HCT116 (cell line): ENCODE data around the gene AGER. TPM values are rescaled to one million over a fixed set of nuclear protein-coding genes. Genes with fewer than 3 reads are reported as not detected.
A peak's percentile ranks its signal among the peaks of the same experiment; 100 is the strongest.

Experiments
- ATAC-seq: fragments of 200-7000 bp; cut with Tn5 transposase; 2 replicates; pipeline ENCODE4 v1.9.1; 2020; ENCODE audit warnings: mild to moderate bottlenecking, moderate library complexity
- BruUV-seq: library from RNA; stranded (reverse); fragments of 400-500 nt; replicated peaks from 2 replicates; lab custom pipeline; 2021; lab: Mats Ljungman, UMichigan
- CTCF ChIA-PET: fragments of 300-600 bp; sonication (Branson Sonifier 250); formaldehyde crosslinking; loops from one replicate; lab custom pipeline; 2021; ENCODE audit warnings: antibody characterized with exemption; lab: Charles Lee
- POLR2A ChIA-PET: fragments of 300-600, 350-600 bp; sonication (Branson Sonifier 250); formaldehyde crosslinking; loops from one replicate; lab custom pipeline; 2021; ENCODE audit warnings: antibody characterized with exemption; lab: Charles Lee
- RAD21 ChIA-PET, 2 experiments: fragments of 300-600 bp; sonication (Branson Sonifier 250); formaldehyde crosslinking; loops; one replicate each; lab custom pipeline; 2023; ENCODE audit warnings: low total read pairs in 2 of 2; ENCODE audit not compliant: uncharacterized antibody in 2 of 2, unreplicated experiment in 2 of 2, low non-redundant PET in 1 of 2; lab: Charles Lee
- DNase-seq: peaks from one replicate; pipeline ENCODE4 v3.0.0-alpha.2; 2010; ENCODE audit warnings: low read depth, low spot score
- H2AFZ ChIP-seq: fragments of 200-600 bp; shearing (Covaris generic), sonication (generic); 2 replicates; pipeline ENCODE4 v1.6.1; 2017; ENCODE audit warnings: low read depth, mixed run types, mixed read lengths, antibody characterized with exemption, low read length; ENCODE audit not compliant: poor library complexity, severe bottlenecking
- H3K27ac ChIP-seq: 2 replicates; pipeline ENCODE4 v1.5.1; 2012; ENCODE audit warnings: low read depth, low read length
- H3K27me3 ChIP-seq: fragments of 200-600 bp; sonication (generic); 2 replicates; pipeline ENCODE4 v1.6.1; 2016; ENCODE audit warnings: mixed run types, low read length, mixed read lengths; ENCODE audit not compliant: insufficient read depth
- H3K36me3 ChIP-seq, 2 experiments: fragments of 200-500 bp in 1 of 2; fragments of 200-600 bp in 1 of 2; sonication (Bioruptor generic) in 1 of 2; sonication (generic) in 1 of 2; 2 replicates each; pipeline versions ENCODE4 v1.5.1 to v1.6.1; 2014 to 2016; ENCODE audit warnings: low read length in 2 of 2, inconsistent platforms in 1 of 2, mixed read lengths in 1 of 2, mixed run types in 1 of 2; ENCODE audit not compliant: insufficient read depth in 2 of 2, control insufficient read depth in 1 of 2
- H3K4me1 ChIP-seq, 2 experiments: fragments of 200-600 bp in 1 of 2; sonication (generic) in 1 of 2; 2 replicates each; pipeline versions ENCODE4 v1.5.1 to v1.6.1; 2012 to 2017; ENCODE audit warnings: low read length in 2 of 2, inconsistent platforms in 1 of 2, mild to moderate bottlenecking in 1 of 2, mixed read lengths in 1 of 2, mixed run types in 1 of 2, moderate library complexity in 1 of 2; ENCODE audit not compliant: insufficient read depth in 2 of 2, control insufficient read depth in 1 of 2
- H3K4me2 ChIP-seq: fragments of 200-600 bp; sonication (generic); 2 replicates; pipeline ENCODE4 v1.6.1; 2017; ENCODE audit warnings: mixed run types, low read length, mixed read lengths
- H3K4me3 ChIP-seq, 2 experiments: fragments of 200-600 bp in 1 of 2; sonication (generic) in 1 of 2; replicated peaks in 1 of 2; 2 replicates each; pipeline ENCODE4 v1.5.1; 2011 to 2016; ENCODE audit warnings: low read length in 2 of 2, control low read depth in 1 of 2, low read depth in 1 of 2, mild to moderate bottlenecking in 1 of 2, mixed read lengths in 1 of 2, mixed run types in 1 of 2
- H3K79me2 ChIP-seq: fragments of 200-600 bp; sonication (generic); 2 replicates; pipeline ENCODE4 v1.6.1; 2017; ENCODE audit warnings: mild to moderate bottlenecking, mixed run types, low read length, moderate library complexity, mixed read lengths; ENCODE audit not compliant: insufficient read depth
- H3K9ac ChIP-seq: fragments of 200-600 bp; sonication (generic); 2 replicates; pipeline ENCODE4 v1.6.1; 2016; ENCODE audit warnings: low read length, mixed read lengths
- H3K9me2 ChIP-seq: fragments of 200-600 bp; sonication (generic), shearing (Covaris generic); 2 replicates; pipeline ENCODE4 v1.6.1; 2017; ENCODE audit warnings: mixed run types, mild to moderate bottlenecking, moderate library complexity; ENCODE audit not compliant: insufficient read depth
- H3K9me3 ChIP-seq, 2 experiments: fragments of 200-500 bp in 1 of 2; fragments of 200-600 bp in 1 of 2; sonication (Bioruptor generic) in 1 of 2; sonication (generic) in 1 of 2; 2 replicates each; pipeline ENCODE4 v1.6.1; 2014 to 2017; ENCODE audit warnings: low read length in 2 of 2, mixed read lengths in 2 of 2, inconsistent platforms in 1 of 2, low read depth in 1 of 2, mild to moderate bottlenecking in 1 of 2, mixed run types in 1 of 2, moderate library complexity in 1 of 2; ENCODE audit not compliant: control insufficient read depth in 1 of 2, insufficient read depth in 1 of 2
- H4K20me1 ChIP-seq: fragments of 200-600 bp; sonication (generic), shearing (Covaris generic); 2 replicates; pipeline ENCODE4 v1.6.1; 2017; ENCODE audit warnings: mixed run types, mild to moderate bottlenecking, moderate library complexity; ENCODE audit not compliant: insufficient read depth
- ELF1 ChIP-seq: IDR thresholded peaks from 2 replicates; pipeline ENCODE4 v1.6.1; 2012; ENCODE audit warnings: low read depth, borderline replicate concordance
- FOSL1 ChIP-seq: IDR thresholded peaks from 2 replicates; pipeline ENCODE4 v1.6.1; 2012; ENCODE audit warnings: low read depth
- POLR2A ChIP-seq: IDR thresholded peaks from 2 replicates; pipeline ENCODE4 v1.7.0; 2011; ENCODE audit warnings: borderline replicate concordance; ENCODE audit not compliant: insufficient read depth, insufficient read length; ENCODE audit errors: extremely low read depth
- POLR2AphosphoS5 ChIP-seq: IDR thresholded peaks from 2 replicates; pipeline ENCODE4 v1.6.1; 2011; ENCODE audit warnings: mild to moderate bottlenecking, low read depth, low read length, moderate library complexity
- SRF ChIP-seq: IDR thresholded peaks from 2 replicates; pipeline ENCODE4 v1.6.1; 2012; ENCODE audit warnings: low read depth
- TCF7L2 ChIP-seq: IDR thresholded peaks from 2 replicates; pipeline ENCODE4 v1.7.0; 2011; ENCODE audit warnings: borderline replicate concordance, inconsistent platforms; ENCODE audit not compliant: insufficient read depth, insufficient read length; ENCODE audit errors: extremely low read depth
- intact Hi-C: fragments of 100-400 bp; cut with micrococcal nuclease; formaldehyde crosslinking; loops from 2 replicates; pipeline ENCODE4 v1.10.0; 2022
- total RNA-seq: library from RNA; stranded (reverse); gene quantifications from one replicate; pipeline ENCODE4 v1.2.1, GENCODE V29; 2021; ENCODE audit not compliant: unreplicated experiment

Gene AGER
- total RNA-seq, 1 experiment from 2014 or later = 22.6 TPM

- Histone ChIP-seq H3K4me2 (peak overlapping the region; percentile 81), H2AFZ (no peak overlapping the region), H3K79me2 (peaks cover 13% of the 10 kb centered on the region), H3K36me3 (peaks cover 0 to 3% of the 10 kb centered on the region in 2 experiments; a peak in 2 of 4 replicates), H3K4me1 (peaks cover 22 to 60% of the 10 kb centered on the region in 2 experiments), H3K9me3 (no peaks in the 10 kb centered on the region), H3K9me2 (no peaks in the 10 kb centered on the region), H3K27ac (peak overlapping the region; percentile 81; the same call in 1 of the 2 replicates), H3K27me3 (no peaks in the 10 kb centered on the region), H3K9ac (no peak overlapping the region), H3K4me3 (peak overlapping the region; percentile 80 to 84), H4K20me1 (no peaks in the 10 kb centered on the region)
- BruUV-seq = no TSS peak
- DNase-seq (no peak), ATAC-seq (no peak)
- TF ChIP-seq POLR2AphosphoS5 = no peak
- TF ChIP-seq ELF1 = no peak
- RAD21 ChIA-PET = no interaction called here
- POLR2A ChIA-PET = interaction anchor here (0.9 to 1.7 kb wide), 3 partner anchors 9 to 64 kb away, joined by 3 to 4 read pairs (median 4); partner anchors contain the start of gene ATF6B
- CTCF ChIA-PET = interaction anchor here (1.3 to 1.5 kb wide), 2 partner anchors 14 to 72 kb away, joined by 4 to 10 read pairs; no protein-coding TSS in a partner anchor
- intact Hi-C loops = no loop called here
Measured at GRCh38 chr6:32190911-32191677, 7.0 kb upstream of the AGER start.

GRCh38 chr6:32190054-32190851 is 6.2 kb upstream of the AGER start, which contains the start of gene PBX2:
PBX2 (minus strand) TSS chr6:32190202; CDS start chr6:32189915, 287 bp downstream.
- CTCF ChIA-PET = interaction anchor here (1.3 to 1.5 kb wide), 2 partner anchors 13 to 71 kb away, joined by 4 to 10 read pairs; no protein-coding TSS in a partner anchor
- Histone ChIP-seq H3K79me2 (peaks cover 13% of the 10 kb centered on the region), H3K4me3 (peak within 1 kb of the TSS; percentile 80 to 84), H2AFZ (no peak within 1 kb of the TSS), H3K36me3 (peaks cover 0 to 3% of the 10 kb centered on the region in 2 experiments; a peak in 2 of 4 replicates), H3K27ac (peak within 1 kb of the TSS; percentile 81), H3K4me1 (peaks cover 22 to 63% of the 10 kb centered on the region in 2 experiments), H3K27me3 (no peaks in the 10 kb centered on the region), H3K9me2 (no peaks in the 10 kb centered on the region), H3K4me2 (peak within 1 kb of the TSS; percentile 81), H4K20me1 (no peaks in the 10 kb centered on the region), H3K9me3 (no peaks in the 10 kb centered on the region), H3K9ac (peak within 1 kb of the TSS; percentile 87)
- DNase-seq (peak; percentile 66), ATAC-seq (peak; percentile 69)
- intact Hi-C loops = no loop called here
- RAD21 ChIA-PET = no interaction called here
- POLR2A ChIA-PET = interaction anchor here (0.6 to 1.7 kb wide), 5 partner anchors 8 to 1257 kb away, joined by 3 to 4 read pairs (median 3); partner anchors contain the start of gene ATF6B
- TF ChIP-seq TCF7L2 (peak; percentile 7), POLR2A (peak; percentile 43), SRF (no peak), POLR2AphosphoS5 (peak; percentile 91), FOSL1 (no peak)
- TSS peak; percentile 98 for BruUV-seq
